Urinary bladder (tissue), 4 donors: ENCODE results near the gene CAPN2. TPM values are rescaled to one million over a fixed set of nuclear protein-coding genes. Genes with fewer than 3 reads are reported as not detected.

ENCODE experiments used
- DNase-seq: peaks from one replicate; pipeline ENCODE4 v3.0.0-alpha.2; 2015; ENCODE audit errors: extremely low spot score
- H3K27ac ChIP-seq: one replicate; pipeline ENCODE4 v1.5.1; 2013; ENCODE audit warnings: low read depth, mild to moderate bottlenecking, moderate library complexity
- H3K36me3 ChIP-seq: one replicate; pipeline ENCODE4 v1.6.1; 2013; ENCODE audit warnings: mild to moderate bottlenecking, moderate library complexity; ENCODE audit not compliant: insufficient read depth
- H3K4me1 ChIP-seq: one replicate; pipeline ENCODE4 v1.6.1; 2013; ENCODE audit warnings: mild to moderate bottlenecking, moderate library complexity; ENCODE audit not compliant: insufficient read depth
- H3K4me3 ChIP-seq: one replicate; pipeline ENCODE4 v1.5.1; 2013; ENCODE audit warnings: low read depth, low read length
- WGBS: extraction: QIAGEN DNeasy Blood & Tissue Kit; methylation state at CpG from one replicate; pipeline ENCODE4 v1.1.7; 2013; 5-methylcytosine and 5-hydroxymethylcytosine counted together
- polyA plus RNA-seq: library from polyadenylated mRNA; stranded (reverse); fragments of 200-250 nt; gene quantifications from one replicate; pipeline ENCODE4 v1.2.3, GENCODE V29; 2013
- total RNA-seq: library from RNA; depleted of rRNA; stranded (reverse); fragments of >200 nt; gene quantifications from one replicate; pipeline ENCODE4 v1.2.3, GENCODE V29; 2014
- donor health status: healthy with polysubstance abuse.
- donor health status: healthy.

Gene CAPN2
- total and polyA plus RNA-seq, 2 donors = 91.4 to 117 TPM

DNA sequence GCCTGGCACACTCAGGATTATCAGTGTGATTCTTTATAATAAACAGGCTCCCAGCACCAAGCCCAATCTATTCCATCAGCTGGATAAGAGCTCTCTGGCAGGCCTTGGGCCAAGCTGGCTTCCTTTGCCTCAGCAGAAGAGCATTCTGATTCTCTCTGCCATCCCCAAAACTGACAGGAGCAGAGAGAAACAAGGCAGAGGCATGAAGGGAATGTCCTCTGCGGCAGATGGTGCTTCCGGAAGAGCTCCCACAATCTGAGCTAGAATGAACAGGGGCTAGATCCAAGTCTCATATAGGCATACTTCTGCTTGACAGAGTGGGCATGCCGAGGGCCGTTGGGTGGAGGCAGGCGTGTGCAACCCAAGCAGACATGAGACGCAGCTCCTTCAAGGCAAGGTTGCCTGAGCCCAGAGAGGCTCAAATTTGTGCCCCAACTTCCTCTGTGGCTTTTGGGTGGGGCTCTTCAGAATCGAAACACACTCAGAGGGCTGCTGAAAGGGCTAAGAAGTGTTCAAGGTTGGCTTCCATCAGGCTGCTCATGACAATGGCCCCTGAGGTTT is 4.0 kb downstream of the CAPN2 start:
- 47% methylated on average over 7 of the region's 7 CpGs for WGBS
- no peak for DNase-seq
- Histone ChIP-seq H3K27ac (no peak overlapping the region), H3K36me3 (no peaks in the 10 kb centered on the region), H3K4me1 (peaks cover 6% of the 10 kb centered on the region), H3K4me3 (no peak overlapping the region)

GRCh38 chr1:223717123-223717522 is 4.8 kb downstream of the CAPN2 start:
- Histone ChIP-seq H3K4me3 (no peak overlapping the region), H3K27ac (no peak overlapping the region), H3K4me1 (peaks cover 6% of the 10 kb centered on the region), H3K36me3 (no peaks in the 10 kb centered on the region)
- no peak for DNase-seq
- 94% methylated on average over 5 of the region's 5 CpGs for WGBS

DNA sequence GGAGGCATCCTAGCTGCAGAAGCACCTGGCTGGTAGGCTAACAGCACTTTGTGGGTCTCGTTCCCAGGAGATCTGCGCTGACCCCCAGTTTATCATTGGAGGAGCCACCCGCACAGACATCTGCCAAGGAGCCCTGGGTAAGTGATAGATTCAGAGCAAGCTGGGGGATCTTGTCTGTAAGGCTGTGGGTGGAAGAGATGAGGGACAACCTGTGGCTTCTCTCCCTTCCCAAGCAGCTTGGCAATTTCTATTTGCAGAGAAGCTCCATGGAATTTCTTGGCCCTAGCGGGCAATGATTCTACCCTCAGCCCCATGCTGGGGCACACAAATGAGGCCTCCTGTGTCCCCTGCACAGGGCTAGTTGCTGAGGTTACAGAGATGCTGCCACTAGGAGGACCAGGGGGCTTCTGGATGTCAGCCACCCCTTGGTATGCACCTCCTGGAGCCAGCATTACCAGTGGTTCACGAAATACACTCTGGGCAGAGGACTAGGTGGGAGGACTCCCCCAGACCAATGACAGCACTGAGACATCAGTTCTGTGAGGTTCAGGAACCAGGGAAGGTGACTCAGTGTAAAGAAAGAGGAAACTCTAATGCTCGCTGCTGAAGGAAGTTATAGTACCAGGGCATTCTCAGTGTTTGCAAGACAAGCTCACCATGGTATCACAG is 5.5 kb downstream of the CAPN2 start:
- no peak for DNase-seq
- no peak overlapping the region for H3K27ac ChIP-seq
- 94% methylated on average over 6 of the region's 6 CpGs for WGBS
- no peaks in the 10 kb centered on the region for H3K36me3 ChIP-seq
- H3K4me1 ChIP-seq = peaks cover 6% of the 10 kb centered on the region
- no peak overlapping the region for H3K4me3 ChIP-seq

GRCh38 chr1:223718850-223719249 is 6.5 kb downstream of the CAPN2 start:
- no peak for DNase-seq
- 68% methylated on average over 5 of the region's 5 CpGs for WGBS
- no peak overlapping the region for H3K27ac ChIP-seq
- no peak overlapping the region for H3K4me3 ChIP-seq
- peaks cover 6% of the 10 kb centered on the region for H3K4me1 ChIP-seq
- no peaks in the 10 kb centered on the region for H3K36me3 ChIP-seq

- 41% methylated on average over 4 of the region's 4 CpGs for WGBS
- no peaks in the 10 kb centered on the region for H3K4me1 ChIP-seq
- no peak for DNase-seq
- no peaks in the 10 kb centered on the region for H3K36me3 ChIP-seq
- no peak overlapping the region for H3K4me3 ChIP-seq
- H3K27ac ChIP-seq = peak overlapping the region; percentile 57
These were observed 8.7 kb downstream of the CAPN2 start for GRCh38 chr1:223720971-223721591.

DNA sequence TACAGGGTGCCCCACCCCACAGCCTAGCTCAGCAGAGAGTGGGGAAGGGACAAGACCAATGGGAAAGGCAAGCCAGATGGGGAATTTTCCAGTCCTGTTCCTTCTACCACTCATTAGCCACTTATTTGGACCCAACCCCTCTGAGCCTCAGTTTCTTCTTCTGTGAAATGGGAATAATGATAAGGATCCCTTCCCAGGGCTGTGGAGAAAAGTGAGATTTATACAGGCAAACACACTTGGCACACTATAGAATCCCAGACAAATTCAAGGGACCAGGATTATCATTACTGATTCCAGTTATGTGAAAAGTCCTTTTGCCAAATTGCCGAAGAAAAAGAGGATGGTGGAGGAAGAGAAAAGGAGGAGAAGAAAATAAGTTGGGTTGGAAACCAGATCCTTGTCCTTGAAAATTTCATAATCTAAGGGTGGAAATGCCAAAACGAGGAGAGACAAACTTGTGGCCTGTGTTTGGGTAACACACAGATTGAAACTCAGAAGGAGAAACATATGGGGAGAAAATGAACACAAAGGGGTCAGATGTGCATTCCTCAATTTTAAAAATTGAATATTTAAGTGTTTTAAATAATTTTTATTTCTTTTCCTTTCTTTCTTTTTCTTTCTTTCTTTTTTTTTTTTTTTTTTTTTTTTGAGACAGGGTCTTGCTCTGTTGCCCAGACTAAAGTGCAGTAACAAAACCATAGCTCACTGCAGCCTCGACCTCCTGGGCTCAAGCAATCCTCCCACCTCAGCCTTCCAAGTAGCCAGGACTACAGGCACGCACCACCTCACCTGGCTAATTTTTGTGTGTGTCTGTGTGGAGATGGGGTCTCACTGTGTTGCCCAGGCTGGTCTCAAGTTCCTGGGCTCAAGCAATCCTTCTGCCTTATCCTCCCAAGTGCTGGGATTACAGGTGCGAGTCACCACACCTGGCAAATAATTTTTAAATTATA is 9.6 kb downstream of the CAPN2 start:
- Histone ChIP-seq H3K4me1 (no peaks in the 10 kb centered on the region), H3K4me3 (no peak overlapping the region), H3K27ac (peak overlapping the region; percentile 57), H3K36me3 (no peaks in the 10 kb centered on the region)
- no peak for DNase-seq
- 83% methylated on average over 5 of the region's 5 CpGs for WGBS

DNA sequence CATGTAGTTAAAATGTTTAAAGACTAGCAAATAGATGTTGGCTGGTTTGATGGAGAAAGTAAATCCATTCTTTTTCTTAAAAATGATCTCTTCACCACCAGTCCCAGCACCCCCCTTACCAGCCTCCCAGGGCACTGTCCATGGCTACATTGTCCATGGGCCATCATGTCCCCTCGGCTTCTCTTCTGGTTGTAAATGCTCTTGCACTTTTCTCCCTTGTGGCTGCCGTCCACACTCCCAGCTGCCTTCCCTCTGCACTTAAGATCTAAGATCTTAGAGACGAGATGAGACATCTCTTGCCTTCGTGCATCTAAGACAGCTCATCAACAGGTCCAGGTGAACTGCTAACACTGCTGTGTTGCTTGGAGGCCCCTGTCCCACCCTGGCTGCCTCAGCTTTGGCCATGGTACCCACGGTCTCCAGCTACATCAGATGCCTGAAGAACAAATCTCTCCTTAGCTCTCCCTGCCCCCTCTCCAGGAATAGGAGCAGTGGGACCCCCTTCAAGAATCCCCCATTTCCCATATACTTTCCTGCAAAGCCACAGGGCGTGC is 11.1 kb downstream of the CAPN2 start:
- no peaks in the 10 kb centered on the region for H3K36me3 ChIP-seq
- no peak for DNase-seq
- 86% methylated on average over 6 of the region's 6 CpGs for WGBS
- H3K4me3 ChIP-seq = no peak overlapping the region
- H3K4me1 ChIP-seq = peaks cover 3% of the 10 kb centered on the region
- H3K27ac ChIP-seq = no peak overlapping the region

DNA sequence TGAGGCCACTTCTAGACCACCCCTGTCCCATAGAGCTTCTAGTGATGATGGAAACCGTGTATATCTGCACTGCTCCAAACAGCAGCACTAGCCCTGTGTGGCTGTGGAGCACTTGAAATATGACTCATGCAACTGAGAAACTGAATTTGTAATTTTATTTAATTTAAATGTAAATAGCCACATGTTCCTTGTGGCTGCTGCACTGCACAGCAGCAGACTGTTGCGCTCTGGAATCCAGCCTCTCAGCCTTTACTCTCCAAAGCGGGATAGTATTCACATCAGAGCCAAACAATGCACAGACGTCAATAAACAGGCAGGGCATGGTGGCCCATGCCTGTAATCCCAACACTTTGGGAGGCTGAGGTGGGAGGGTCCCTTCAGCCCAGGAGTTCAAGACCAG is 12.0 kb downstream of the CAPN2 start:
- H3K4me3 ChIP-seq = no peak overlapping the region
- no peak for DNase-seq
- no peaks in the 10 kb centered on the region for H3K36me3 ChIP-seq
- WGBS = 93% methylated on average over 4 of the region's 4 CpGs
- H3K27ac ChIP-seq = no peak overlapping the region
- peaks cover 3% of the 10 kb centered on the region for H3K4me1 ChIP-seq

DNA sequence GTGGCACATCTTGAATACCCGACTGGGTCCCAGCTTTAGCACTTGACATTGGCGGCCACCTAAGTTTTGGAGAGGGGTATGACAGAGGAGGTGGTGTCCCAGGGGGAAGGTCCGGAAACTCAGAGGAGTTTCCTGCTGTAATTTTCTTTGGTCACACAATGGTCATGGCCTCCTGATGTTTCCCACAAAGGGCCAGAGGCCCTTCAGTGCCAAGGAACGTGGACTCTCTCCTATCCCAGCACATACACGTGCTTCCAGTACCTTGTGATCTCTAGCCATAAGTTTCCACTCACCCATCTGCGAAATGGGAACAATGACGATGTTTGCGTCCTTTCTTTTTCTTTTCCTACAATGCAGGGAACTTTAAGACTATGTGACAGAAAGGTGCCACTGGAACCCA is 13.2 kb downstream of the CAPN2 start:
- no peaks in the 10 kb centered on the region for H3K36me3 ChIP-seq
- no peak overlapping the region for H3K27ac ChIP-seq
- no peak overlapping the region for H3K4me3 ChIP-seq
- DNase-seq = no peak
- 87% methylated on average over 8 of the region's 8 CpGs for WGBS
- peaks cover 3% of the 10 kb centered on the region for H3K4me1 ChIP-seq

DNA sequence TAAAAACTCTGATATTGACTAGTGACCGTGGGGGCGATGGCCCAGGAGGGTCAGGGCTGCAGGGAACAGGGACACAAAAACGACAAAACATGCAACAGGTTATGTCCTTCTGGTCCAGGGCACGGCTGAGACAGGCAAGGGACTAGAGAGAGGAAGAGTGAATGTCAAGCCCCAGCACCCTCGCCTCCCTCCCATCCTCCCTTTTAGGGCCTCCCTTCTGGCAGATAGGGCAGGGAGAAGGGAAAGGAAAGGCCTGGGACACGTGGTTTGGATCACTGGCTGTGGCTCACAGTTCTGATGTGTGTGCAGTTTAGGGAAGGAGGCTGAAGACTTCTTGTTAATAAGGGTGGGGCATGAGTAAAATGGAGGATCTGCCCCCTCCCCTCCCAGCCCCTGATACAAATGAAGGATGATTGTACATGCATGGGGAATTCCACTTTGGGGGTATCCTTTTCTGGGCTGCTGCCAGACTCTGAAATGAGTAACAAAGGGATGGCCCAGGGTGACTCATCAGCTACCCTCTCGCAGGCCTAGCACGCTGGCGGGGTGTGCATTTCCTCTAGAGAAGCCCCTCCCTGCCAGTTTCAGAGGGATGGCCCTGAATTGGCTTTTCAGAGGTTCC is 14.2 kb downstream of the CAPN2 start:
- Histone ChIP-seq H3K27ac (no peak overlapping the region), H3K36me3 (no peaks in the 10 kb centered on the region), H3K4me1 (peaks cover 3% of the 10 kb centered on the region), H3K4me3 (no peak overlapping the region)
- 15% methylated on average over 9 of the region's 9 CpGs for WGBS
- no peak for DNase-seq

GRCh38 chr1:223727541-223727940 is 15.2 kb downstream of the CAPN2 start:
- H3K36me3 ChIP-seq = no peaks in the 10 kb centered on the region
- H3K27ac ChIP-seq = no peak overlapping the region
- no peak overlapping the region for H3K4me3 ChIP-seq
- peaks cover 3% of the 10 kb centered on the region for H3K4me1 ChIP-seq
- 77% methylated on average over 4 of the region's 4 CpGs for WGBS
- DNase-seq = no peak

- Histone ChIP-seq H3K4me3 (no peak overlapping the region), H3K36me3 (no peaks in the 10 kb centered on the region), H3K27ac (no peak overlapping the region), H3K4me1 (peaks cover 3% of the 10 kb centered on the region)
- WGBS = 87% methylated on average over 4 of the region's 4 CpGs
- DNase-seq = no peak
These were observed 17.6 kb downstream of the CAPN2 start for GRCh38 chr1:223729906-223730305.
